ENCODE data around the gene STRA8.

GRCh38 chr7:135235841-135236240 is 2.2 kb downstream of the STRA8 start:
- no peak for TF ChIP-seq CTCF (IDR thresholded peaks at IDR 0.05)
- no peak for TF ChIP-seq POLR2A (IDR thresholded peaks at IDR 0.05)
